ENCODE data around the gene GAGE13.
"Not testable (repeated sequence)": the region's sequence is repeated elsewhere in the genome, so short reads cannot be mapped to it uniquely, and the experiment has no call there.

GAGE13 gene
- 0 reads per million in 2 donors for total RNA-seq

- not testable (repeated sequence) for DNase-seq
Observed at GRCh38 chrX:49331282-49331681, at the start of gene GAGE13. Gene GAGE13, plus strand, starts transcription at chrX:49331582. Its CDS starts 1,156 bp downstream, at chrX:49332738.

- DNase-seq, result no peak
Observed at GRCh38 chrX:49282647-49283011, 48.8 kb upstream of the GAGE13 start.

- no peak for DNase-seq
Observed at GRCh38 chrX:49284212-49284611, 47.2 kb upstream of the GAGE13 start.

GRCh38 chrX:49286136-49286535, 45.2 kb upstream of the GAGE13 start:
- DNase-seq, result no peak

GRCh38 chrX:49286581-49286980, 44.8 kb upstream of the GAGE13 start:
- DNase-seq, result no peak

GRCh38 chrX:49287665-49288064, 43.7 kb upstream of the GAGE13 start:
- DNase-seq, result no peak

GRCh38 chrX:49290215-49290614, 41.2 kb upstream of the GAGE13 start:
- no peak for DNase-seq

GRCh38 chrX:49291615-49292337, 39.6 kb upstream of the GAGE13 start:
- DNase-seq, result no peak

GRCh38 chrX:49292400-49293362, 38.7 kb upstream of the GAGE13 start:
- no peak for DNase-seq

GRCh38 chrX:49299293-49299692, 32.1 kb upstream of the GAGE13 start:
- DNase-seq, result not testable (repeated sequence)

GRCh38 chrX:49300703-49301102, 30.7 kb upstream of the GAGE13 start:
- DNase-seq, result no peak

GRCh38 chrX:49303346-49303745, 28.0 kb upstream of the GAGE13 start, which contains the start of gene GAGE10:
Gene GAGE10, plus strand, starts transcription at chrX:49303646. Its CDS starts 1,214 bp downstream, at chrX:49304860.
- DNase-seq, result no peak

GRCh38 chrX:49307775-49308174, 23.6 kb upstream of the GAGE13 start:
- DNase-seq, result not testable (repeated sequence)

- no peak for DNase-seq
Observed at GRCh38 chrX:49308604-49309269, 22.6 kb upstream of the GAGE13 start.

- DNase-seq, result no peak
Observed at GRCh38 chrX:49309401-49309981, 21.9 kb upstream of the GAGE13 start.

GRCh38 chrX:49310371-49310770, 21.0 kb upstream of the GAGE13 start:
- DNase-seq, result no peak

GRCh38 chrX:49312176-49312575, 19.2 kb upstream of the GAGE13 start:
- no peak for DNase-seq

GRCh38 chrX:49316085-49316484, 15.3 kb upstream of the GAGE13 start:
- DNase-seq, result no peak

- DNase-seq, result not testable (repeated sequence)
Observed at GRCh38 chrX:49321737-49322136, 9.6 kb upstream of the GAGE13 start, which contains the start of gene GAGE12J. Gene GAGE12J, plus strand, starts transcription at chrX:49322037. Its CDS starts 1,157 bp downstream, at chrX:49323194.

- not testable (repeated sequence) for DNase-seq
Observed at GRCh38 chrX:49322266-49322665, 9.1 kb upstream of the GAGE13 start.

GRCh38 chrX:49323735-49324134, 7.6 kb upstream of the GAGE13 start:
- not testable (repeated sequence) for DNase-seq

- DNase-seq, result not testable (repeated sequence)
Observed at GRCh38 chrX:49330421-49330820, 961 bp upstream of the GAGE13 start.
